ENCODE measurements around the gene CSTF1.
"Not testable (repeated sequence)": the region's sequence is repeated elsewhere in the genome, so short reads cannot be mapped to it uniquely, and the experiment has no call there.

CSTF1 gene

GRCh38 chr20:56409521-56409920 is 17.1 kb downstream of the CSTF1 start:
- no peak for DNase-seq (ENCODE audit: low read depth)

GRCh38 chr20:56409956-56410355 is 17.5 kb downstream of the CSTF1 start:
- DNase-seq (ENCODE audit: low read depth): no peak

- DNase-seq (ENCODE audit: low read depth): not testable (repeated sequence)
Measured at GRCh38 chr20:56411287-56411686, 18.8 kb downstream of the CSTF1 start.

GRCh38 chr20:56411759-56412472 is 19.5 kb downstream of the CSTF1 start, which contains the start of gene CASS4:
TSS of gene CASS4 (plus strand) at chr20:56412260. CDS start at chr20:56412459, 199 bp downstream.
- no peak for DNase-seq (ENCODE audit: low read depth)

- no peak for DNase-seq (ENCODE audit: low read depth)
Measured at GRCh38 chr20:56412473-56412790, 20.0 kb downstream of the CSTF1 start.

- DNase-seq (ENCODE audit: low read depth): no peak
Measured at GRCh38 chr20:56412949-56413348, 20.5 kb downstream of the CSTF1 start.

GRCh38 chr20:56414842-56415765 is 22.7 kb downstream of the CSTF1 start:
- no peak for DNase-seq (ENCODE audit: low read depth)

- no peak for DNase-seq (ENCODE audit: low read depth)
Measured at GRCh38 chr20:56417402-56417801, 25.0 kb downstream of the CSTF1 start.

GRCh38 chr20:56417911-56418310 is 25.5 kb downstream of the CSTF1 start:
- no peak for DNase-seq (ENCODE audit: low read depth)

- DNase-seq (ENCODE audit: low read depth): no peak
Measured at GRCh38 chr20:56418385-56418861, 26.0 kb downstream of the CSTF1 start.

GRCh38 chr20:56420028-56420427 is 27.6 kb downstream of the CSTF1 start:
- no peak for DNase-seq (ENCODE audit: low read depth)

GRCh38 chr20:56420940-56421688 is 28.7 kb downstream of the CSTF1 start:
- DNase-seq (ENCODE audit: low read depth): no peak

GRCh38 chr20:56422076-56422823 is 29.8 kb downstream of the CSTF1 start:
- no peak for DNase-seq (ENCODE audit: low read depth)

GRCh38 chr20:56422824-56423189 is 30.4 kb downstream of the CSTF1 start:
- DNase-seq (ENCODE audit: low read depth): no peak

- DNase-seq (ENCODE audit: low read depth): no peak
Measured at GRCh38 chr20:56423211-56423610, 30.8 kb downstream of the CSTF1 start.

GRCh38 chr20:56423886-56424285 is 31.4 kb downstream of the CSTF1 start:
- DNase-seq (ENCODE audit: low read depth): no peak

- no peak for DNase-seq (ENCODE audit: low read depth)
Measured at GRCh38 chr20:56424931-56425330, 32.5 kb downstream of the CSTF1 start.

- DNase-seq (ENCODE audit: low read depth): no peak
Measured at GRCh38 chr20:56426026-56426425, 33.6 kb downstream of the CSTF1 start.

- DNase-seq (ENCODE audit: low read depth): no peak
Measured at GRCh38 chr20:56426926-56427325, 34.5 kb downstream of the CSTF1 start.

- DNase-seq (ENCODE audit: low read depth): no peak
Measured at GRCh38 chr20:56427797-56428196, 35.4 kb downstream of the CSTF1 start.

- no peak for DNase-seq (ENCODE audit: low read depth)
Measured at GRCh38 chr20:56428410-56428809, 36.0 kb downstream of the CSTF1 start.

GRCh38 chr20:56428881-56429280 is 36.4 kb downstream of the CSTF1 start:
- DNase-seq (ENCODE audit: low read depth): no peak
